ENCODE data around the gene SLAMF6.

- TF ChIP-seq CTCF (IDR thresholded peaks at IDR 0.05) (no peak), POLR2A (IDR thresholded peaks at IDR 0.05) (no peak)
Observed at GRCh38 chr1:160436966-160437365, 86.1 kb downstream of the SLAMF6 start.
